ENCODE measurements around the gene NPEPL1. TPM values are rescaled to one million over a fixed set of nuclear protein-coding genes. Genes with fewer than 3 reads are reported as not detected.

NPEPL1 gene
- polyA plus RNA-seq, 4 donors: 37.8 to 47.8 (median 41.9) TPM

GRCh38 chr20:58657262-58657661 lies 35.3 kb upstream of the NPEPL1 start:
- no peak for DNase-seq (ENCODE audit: low read depth in 4 of 4, low spot score in 3 of 4)

GRCh38 chr20:58657986-58658385 lies 34.6 kb upstream of the NPEPL1 start:
- DNase-seq (ENCODE audit: low read depth in 4 of 4, low spot score in 3 of 4): no peak

- DNase-seq (ENCODE audit: low read depth in 4 of 4, low spot score in 3 of 4): no peak
These were observed 33.8 kb upstream of the NPEPL1 start for GRCh38 chr20:58658760-58659159.

GRCh38 chr20:58659841-58660240 lies 32.8 kb upstream of the NPEPL1 start:
- no peak for DNase-seq (ENCODE audit: low read depth in 4 of 4, low spot score in 3 of 4)

- DNase-seq (ENCODE audit: low read depth in 4 of 4, low spot score in 3 of 4): no peak
These were observed 31.6 kb upstream of the NPEPL1 start for GRCh38 chr20:58660855-58661597.

- no peak for DNase-seq (ENCODE audit: low read depth in 4 of 4, low spot score in 3 of 4)
These were observed 30.8 kb upstream of the NPEPL1 start for GRCh38 chr20:58661598-58662473.

GRCh38 chr20:58664331-58664730 lies 28.3 kb upstream of the NPEPL1 start:
- no peak for DNase-seq (ENCODE audit: low read depth in 4 of 4, low spot score in 3 of 4)

- no peak for DNase-seq (ENCODE audit: low read depth in 4 of 4, low spot score in 3 of 4)
These were observed 27.7 kb upstream of the NPEPL1 start for GRCh38 chr20:58664883-58665282.

- no peak for DNase-seq (ENCODE audit: low read depth in 4 of 4, low spot score in 3 of 4)
These were observed 27.0 kb upstream of the NPEPL1 start for GRCh38 chr20:58665606-58666005.

- DNase-seq (ENCODE audit: low read depth in 4 of 4, low spot score in 3 of 4): no peak
These were observed 25.9 kb upstream of the NPEPL1 start for GRCh38 chr20:58666702-58667101.

- no peak for DNase-seq (ENCODE audit: low read depth in 4 of 4, low spot score in 3 of 4)
These were observed 24.6 kb upstream of the NPEPL1 start for GRCh38 chr20:58667975-58668374.

GRCh38 chr20:58668901-58669286 lies 23.7 kb upstream of the NPEPL1 start:
- no peak for DNase-seq (ENCODE audit: low read depth in 4 of 4, low spot score in 3 of 4)

GRCh38 chr20:58669287-58670006 lies 23.2 kb upstream of the NPEPL1 start:
- no peak for DNase-seq (ENCODE audit: low read depth in 4 of 4, low spot score in 3 of 4)

- no peak for DNase-seq (ENCODE audit: low read depth in 4 of 4, low spot score in 3 of 4)
These were observed 22.5 kb upstream of the NPEPL1 start for GRCh38 chr20:58670102-58670501.

GRCh38 chr20:58670659-58671058 lies 21.9 kb upstream of the NPEPL1 start:
- DNase-seq (ENCODE audit: low read depth in 4 of 4, low spot score in 3 of 4): no peak

- no peak for DNase-seq (ENCODE audit: low read depth in 4 of 4, low spot score in 3 of 4)
These were observed 19.5 kb upstream of the NPEPL1 start for GRCh38 chr20:58673119-58673518.

- DNase-seq (ENCODE audit: low read depth in 4 of 4, low spot score in 3 of 4): no peak
These were observed 17.4 kb upstream of the NPEPL1 start for GRCh38 chr20:58675146-58675584.

GRCh38 chr20:58675641-58676040 lies 17.0 kb upstream of the NPEPL1 start:
- DNase-seq (ENCODE audit: low read depth in 4 of 4, low spot score in 3 of 4): no peak

GRCh38 chr20:58676161-58676560 lies 16.4 kb upstream of the NPEPL1 start:
- DNase-seq (ENCODE audit: low read depth in 4 of 4, low spot score in 3 of 4): no peak

- no peak for DNase-seq (ENCODE audit: low read depth in 4 of 4, low spot score in 3 of 4)
These were observed 15.5 kb upstream of the NPEPL1 start for GRCh38 chr20:58677079-58677604.

GRCh38 chr20:58677808-58678207 lies 14.8 kb upstream of the NPEPL1 start:
- no peak for DNase-seq (ENCODE audit: low read depth in 4 of 4, low spot score in 3 of 4)
